GM12891 (cell line): ENCODE data around the gene TSR3.

Source experiments
- DNase-seq: peaks from one replicate; pipeline ENCODE4 v3.0.0; 2011; ENCODE audit warnings: low spot score; ENCODE audit not compliant: insufficient read length
- FAIRE-seq: peaks from 2 replicates; lab custom pipeline; 2011; peaks lifted over from hg19 to GRCh38; lab: Jason Lieb, UNC
- PAX5 ChIP-seq: IDR thresholded peaks from 2 replicates; pipeline ENCODE4 v1.6.1; 2011; ENCODE audit warnings: low read length, moderate library complexity, mild to moderate bottlenecking; ENCODE audit not compliant: insufficient read depth, severe bottlenecking
- POLR2A ChIP-seq: IDR thresholded peaks from 2 replicates; pipeline ENCODE4 v1.6.1; 2011; ENCODE audit warnings: low read depth, low read length, control low read depth
- POLR2AphosphoS5 ChIP-seq: IDR thresholded peaks from 2 replicates; pipeline ENCODE4 v1.6.1; 2011; ENCODE audit warnings: low read depth, low read length, control low read depth
- POU2F2 ChIP-seq: IDR thresholded peaks from 2 replicates; pipeline ENCODE4 v1.6.1; 2011; ENCODE audit warnings: low read depth, mild to moderate bottlenecking, control low read depth, low read length, moderate library complexity
- SPI1 ChIP-seq: IDR thresholded peaks from 2 replicates; pipeline ENCODE4 v1.6.1; 2011; ENCODE audit warnings: low read depth, low read length, control low read depth
- TAF1 ChIP-seq: IDR thresholded peaks from 2 replicates; pipeline ENCODE4 v1.6.1; 2011; ENCODE audit warnings: low read depth, low read length, control low read depth

Gene TSR3

GRCh38 chr16:1305823-1306222 is 45.9 kb downstream of the TSR3 start:
- FAIRE-seq (no peak), DNase-seq (no peak)
- TF ChIP-seq POU2F2 (no peak), PAX5 (no peak), TAF1 (no peak), POLR2AphosphoS5 (no peak), POLR2A (no peak), SPI1 (no peak)

- no peak for DNase-seq
- FAIRE-seq, result no peak
- no peak for TF ChIP-seq SPI1
Observed at GRCh38 chr16:1301562-1301961, 50.1 kb downstream of the TSR3 start.

GRCh38 chr16:1300664-1301476 is 50.8 kb downstream of the TSR3 start:
- DNase-seq, result peak; percentile 91
- FAIRE-seq, result peak; percentile 79
- TF ChIP-seq TAF1, result no peak
- no peak for TF ChIP-seq POLR2AphosphoS5
- no peak for TF ChIP-seq POU2F2
- TF ChIP-seq SPI1, result no peak
- no peak for TF ChIP-seq POLR2A
- no peak for TF ChIP-seq PAX5

GRCh38 chr16:1299868-1300203 is 51.8 kb downstream of the TSR3 start:
- FAIRE-seq (no peak), DNase-seq (no peak)
- no peak for TF ChIP-seq SPI1
- no peak for TF ChIP-seq POLR2AphosphoS5
- no peak for TF ChIP-seq POLR2A
- TF ChIP-seq TAF1, result no peak
- no peak for TF ChIP-seq PAX5
